HEK293 (cell line): ENCODE measurements around the gene ZC3H15.

Experiments used
- CTCF ChIP-seq: fragments of 450-650 bp; formaldehyde crosslinking; IDR thresholded peaks from 2 replicates; pipeline ENCODE4 v1.5.1; 2016; ENCODE audit warnings: missing biosample characterization, missing genetic modification characterization
- GLIS2 ChIP-seq: fragments of 450-650 bp; formaldehyde crosslinking; IDR thresholded peaks from 2 replicates; pipeline ENCODE4 v1.5.1; 2016; ENCODE audit warnings: missing biosample characterization, missing genetic modification characterization
- MYNN ChIP-seq: fragments of 450-650 bp; formaldehyde crosslinking; IDR thresholded peaks from 2 replicates; pipeline ENCODE4 v1.5.1; 2016; ENCODE audit warnings: missing biosample characterization, missing genetic modification characterization, borderline replicate concordance
- REST ChIP-seq: fragments of 450-650 bp; formaldehyde crosslinking; IDR thresholded peaks from 2 replicates; pipeline ENCODE4 v1.5.1; 2016; ENCODE audit warnings: missing biosample characterization, missing genetic modification characterization
- SETDB1 ChIP-seq: IDR thresholded peaks from one replicate; pipeline ENCODE4 v1.6.1; 2017; ENCODE audit warnings: mild to moderate bottlenecking, low read length, moderate library complexity, mixed read lengths; ENCODE audit not compliant: insufficient read length
- ZNF23 ChIP-seq: fragments of 450-650 bp; formaldehyde crosslinking; IDR thresholded peaks from 2 replicates; pipeline ENCODE4 v1.5.1; 2016; ENCODE audit warnings: missing biosample characterization, missing genetic modification characterization, borderline replicate concordance
- ZNF629 ChIP-seq: fragments of 450-650 bp; formaldehyde crosslinking; IDR thresholded peaks from 2 replicates; pipeline ENCODE4 v1.5.1; 2017; ENCODE audit warnings: missing biosample characterization, missing genetic modification characterization

GRCh38 chr2:186457908-186458307 lies 28.2 kb upstream of the ZC3H15 start:
- TF ChIP-seq CTCF (tag by site-specific recombination) (no peak), GLIS2 (tag by site-specific recombination) (no peak), SETDB1 (no peak), MYNN (no peak), ZNF629 (tag by site-specific recombination) (no peak), REST (tag by site-specific recombination) (no peak), ZNF23 (tag by site-specific recombination) (no peak)
